Measurements from ENCODE around the gene CPA5. TPM values are rescaled to one million over a fixed set of nuclear protein-coding genes. Genes with fewer than 3 reads are reported as not detected.

Gene CPA5
- polyA plus RNA-seq, 1 of the 3 experiments (the other 2 are of a cell fraction), result 1.3 TPM

DNA sequence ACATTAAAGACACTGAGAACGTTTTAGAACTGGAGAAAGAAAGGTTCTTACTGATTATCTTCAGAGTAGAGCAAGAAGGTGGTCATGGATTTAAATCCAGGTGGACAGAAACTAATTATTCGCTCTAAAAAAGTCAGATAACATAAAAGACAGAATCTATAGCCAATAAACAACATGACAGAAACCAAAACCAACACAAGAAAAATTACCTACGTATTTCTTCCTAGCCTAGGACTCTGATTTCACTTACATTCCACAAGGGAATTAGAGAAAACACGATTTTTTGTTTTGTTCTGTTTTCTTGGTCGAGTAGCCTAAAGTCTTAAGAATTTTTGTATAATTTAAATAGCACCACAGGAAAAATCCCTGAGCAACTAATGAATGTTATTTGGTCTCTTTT lies 50.8 kb downstream of the CPA5 start:
- Histone ChIP-seq H3K4me3 (ENCODE audit: low read depth in 2 of 2, low read length in 1 of 2) (no peak overlapping the region), H3K4me1 (ENCODE audit: control insufficient read depth in 1 of 2, insufficient read depth in 2 of 2, low read depth in 1 of 2, low read length in 1 of 2) (peaks cover 0 to 25% of the 10 kb centered on the region in 2 experiments; a peak in 2 of 4 replicates), H4K20me1 (ENCODE audit: insufficient read depth) (no peaks in the 10 kb centered on the region), H3K9ac (no peak overlapping the region), H3K27me3 (ENCODE audit: insufficient read depth) (no peaks in the 10 kb centered on the region), H3F3A (replicated peaks; ENCODE audit: insufficient read depth) (no peaks in the 10 kb centered on the region), H3K4me2 (no peak overlapping the region), H3K27ac (ENCODE audit: low read depth in 2 of 2, low read length in 1 of 2) (no peak overlapping the region), H2AFZ (ENCODE audit: low read depth) (no peak overlapping the region), H3K9me3 (no peaks in the 10 kb centered on the region), H3K79me2 (ENCODE audit: insufficient read depth) (no peaks in the 10 kb centered on the region), H3K9me2 (no peaks in the 10 kb centered on the region), H3K36me3 (replicated peaks in 1 of 2; ENCODE audit: control insufficient read depth in 1 of 2, insufficient read depth in 2 of 2, low read length in 1 of 2) (peaks cover 5 to 6% of the 10 kb centered on the region in 2 experiments)
- POLR2A ChIA-PET, result no interaction called here
- CTCF ChIA-PET, result no interaction called here
- WGBS (ENCODE audit: low lambda C conversion rate), result 91% methylated on average over 5 of the region's 5 CpGs
- DNase-seq, result no peak
- TF ChIP-seq, protein P1, sequence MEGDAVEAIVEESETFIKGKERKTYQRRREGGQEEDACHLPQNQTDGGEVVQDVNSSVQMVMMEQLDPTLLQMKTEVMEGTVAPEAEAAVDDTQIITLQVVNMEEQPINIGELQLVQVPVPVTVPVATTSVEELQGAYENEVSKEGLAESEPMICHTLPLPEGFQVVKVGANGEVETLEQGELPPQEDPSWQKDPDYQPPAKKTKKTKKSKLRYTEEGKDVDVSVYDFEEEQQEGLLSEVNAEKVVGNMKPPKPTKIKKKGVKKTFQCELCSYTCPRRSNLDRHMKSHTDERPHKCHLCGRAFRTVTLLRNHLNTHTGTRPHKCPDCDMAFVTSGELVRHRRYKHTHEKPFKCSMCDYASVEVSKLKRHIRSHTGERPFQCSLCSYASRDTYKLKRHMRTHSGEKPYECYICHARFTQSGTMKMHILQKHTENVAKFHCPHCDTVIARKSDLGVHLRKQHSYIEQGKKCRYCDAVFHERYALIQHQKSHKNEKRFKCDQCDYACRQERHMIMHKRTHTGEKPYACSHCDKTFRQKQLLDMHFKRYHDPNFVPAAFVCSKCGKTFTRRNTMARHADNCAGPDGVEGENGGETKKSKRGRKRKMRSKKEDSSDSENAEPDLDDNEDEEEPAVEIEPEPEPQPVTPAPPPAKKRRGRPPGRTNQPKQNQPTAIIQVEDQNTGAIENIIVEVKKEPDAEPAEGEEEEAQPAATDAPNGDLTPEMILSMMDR (IDR thresholded peaks at IDR 0.05), result no peak

DNA sequence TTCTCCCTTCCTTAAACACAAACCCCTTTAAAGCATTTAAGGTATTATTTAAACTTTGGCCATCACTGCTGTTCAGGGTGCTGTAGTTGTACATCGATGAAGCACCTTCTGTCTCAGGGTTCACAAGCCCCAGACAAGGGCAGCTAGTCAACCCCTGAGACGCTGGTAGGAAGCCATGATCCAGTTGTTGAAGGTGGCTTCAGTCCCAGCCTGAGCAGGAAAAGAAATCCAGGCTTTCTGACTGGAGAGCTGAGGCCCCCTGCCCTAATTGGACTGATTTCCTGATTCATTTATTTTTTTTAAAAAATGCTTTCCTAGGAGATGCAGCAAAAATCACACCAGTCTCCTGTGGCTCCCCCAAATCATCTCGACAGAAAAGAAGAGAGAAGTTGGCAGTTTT lies 51.5 kb downstream of the CPA5 start:
- Histone ChIP-seq H3K9me2 (no peaks in the 10 kb centered on the region), H3F3A (replicated peaks; ENCODE audit: insufficient read depth) (no peaks in the 10 kb centered on the region), H3K36me3 (replicated peaks in 1 of 2; ENCODE audit: control insufficient read depth in 1 of 2, insufficient read depth in 2 of 2, low read length in 1 of 2) (peaks cover 5 to 11% of the 10 kb centered on the region in 2 experiments), H2AFZ (ENCODE audit: low read depth) (no peak overlapping the region), H3K27ac (ENCODE audit: low read depth in 2 of 2, low read length in 1 of 2) (no peak overlapping the region), H3K4me1 (ENCODE audit: control insufficient read depth in 1 of 2, insufficient read depth in 2 of 2, low read depth in 1 of 2, low read length in 1 of 2) (peaks cover 0 to 30% of the 10 kb centered on the region in 2 experiments; a peak in 2 of 4 replicates), H3K4me2 (no peak overlapping the region), H3K79me2 (ENCODE audit: insufficient read depth) (no peaks in the 10 kb centered on the region), H3K4me3 (ENCODE audit: low read depth in 2 of 2, low read length in 1 of 2) (no peak overlapping the region), H3K9me3 (no peaks in the 10 kb centered on the region), H3K9ac (no peak overlapping the region), H4K20me1 (ENCODE audit: insufficient read depth) (no peaks in the 10 kb centered on the region), H3K27me3 (ENCODE audit: insufficient read depth) (no peaks in the 10 kb centered on the region)
- TF ChIP-seq RCOR1 (IDR thresholded peaks at IDR 0.05; ENCODE audit: low read length) (no peak), EZH2phosphoT487 (IDR thresholded peaks at IDR 0.05; ENCODE audit: borderline replicate concordance, low read depth) (no peak), ELF1 (IDR thresholded peaks at IDR 0.05) (no peak), NRF1 (IDR thresholded peaks at IDR 0.05; ENCODE audit: low read depth, low read length) (no peak), TAF1 (IDR thresholded peaks at IDR 0.05; ENCODE audit: borderline replicate concordance, low read depth, low read length) (no peak), FOXJ3 (CRISPR knock-in tag; IDR thresholded peaks at IDR 0.05) (no peak), TCF12 (IDR thresholded peaks at IDR 0.05) (no peak), SIN3A (IDR thresholded peaks at IDR 0.05; ENCODE audit: borderline replicate concordance, low read depth, low read length) (no peak), RAD21 (IDR thresholded peaks at IDR 0.05; ENCODE audit: low read length) (no peak), GABPA (IDR thresholded peaks at IDR 0.05; ENCODE audit: low read depth) (no peak)
- TF ChIP-seq, protein P2, sequence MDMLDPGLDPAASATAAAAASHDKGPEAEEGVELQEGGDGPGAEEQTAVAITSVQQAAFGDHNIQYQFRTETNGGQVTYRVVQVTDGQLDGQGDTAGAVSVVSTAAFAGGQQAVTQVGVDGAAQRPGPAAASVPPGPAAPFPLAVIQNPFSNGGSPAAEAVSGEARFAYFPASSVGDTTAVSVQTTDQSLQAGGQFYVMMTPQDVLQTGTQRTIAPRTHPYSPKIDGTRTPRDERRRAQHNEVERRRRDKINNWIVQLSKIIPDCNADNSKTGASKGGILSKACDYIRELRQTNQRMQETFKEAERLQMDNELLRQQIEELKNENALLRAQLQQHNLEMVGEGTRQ (IDR thresholded peaks at IDR 0.05; ENCODE audit: borderline replicate concordance, low read depth, low read length), result no peak
- TF ChIP-seq, protein P1 (IDR thresholded peaks at IDR 0.05), result no peak
- TF ChIP-seq, protein P3, sequence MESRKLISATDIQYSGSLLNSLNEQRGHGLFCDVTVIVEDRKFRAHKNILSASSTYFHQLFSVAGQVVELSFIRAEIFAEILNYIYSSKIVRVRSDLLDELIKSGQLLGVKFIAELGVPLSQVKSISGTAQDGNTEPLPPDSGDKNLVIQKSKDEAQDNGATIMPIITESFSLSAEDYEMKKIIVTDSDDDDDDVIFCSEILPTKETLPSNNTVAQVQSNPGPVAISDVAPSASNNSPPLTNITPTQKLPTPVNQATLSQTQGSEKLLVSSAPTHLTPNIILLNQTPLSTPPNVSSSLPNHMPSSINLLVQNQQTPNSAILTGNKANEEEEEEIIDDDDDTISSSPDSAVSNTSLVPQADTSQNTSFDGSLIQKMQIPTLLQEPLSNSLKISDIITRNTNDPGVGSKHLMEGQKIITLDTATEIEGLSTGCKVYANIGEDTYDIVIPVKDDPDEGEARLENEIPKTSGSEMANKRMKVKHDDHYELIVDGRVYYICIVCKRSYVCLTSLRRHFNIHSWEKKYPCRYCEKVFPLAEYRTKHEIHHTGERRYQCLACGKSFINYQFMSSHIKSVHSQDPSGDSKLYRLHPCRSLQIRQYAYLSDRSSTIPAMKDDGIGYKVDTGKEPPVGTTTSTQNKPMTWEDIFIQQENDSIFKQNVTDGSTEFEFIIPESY (IDR thresholded peaks at IDR 0.05; ENCODE audit: borderline replicate concordance, low read depth), result no peak
- WGBS (ENCODE audit: low lambda C conversion rate), result 80% methylated on average over 3 of the region's 3 CpGs
- no peak for DNase-seq
- ChIA-PET POLR2A (no interaction called here), CTCF (no interaction called here)

Measured in SK-N-SH (cell line).